ENCODE data around the gene ALCAM.
"Not testable (repeated sequence)": the region's sequence is repeated elsewhere in the genome, so short reads cannot be mapped to it uniquely, and the experiment has no call there.

The ALCAM gene

GRCh38 chr3:105537371-105538080, 170.8 kb downstream of the ALCAM start:
- DNase-seq: no peak

- no peak for DNase-seq
Measured at GRCh38 chr3:105538483-105538882, 171.8 kb downstream of the ALCAM start.

DNA sequence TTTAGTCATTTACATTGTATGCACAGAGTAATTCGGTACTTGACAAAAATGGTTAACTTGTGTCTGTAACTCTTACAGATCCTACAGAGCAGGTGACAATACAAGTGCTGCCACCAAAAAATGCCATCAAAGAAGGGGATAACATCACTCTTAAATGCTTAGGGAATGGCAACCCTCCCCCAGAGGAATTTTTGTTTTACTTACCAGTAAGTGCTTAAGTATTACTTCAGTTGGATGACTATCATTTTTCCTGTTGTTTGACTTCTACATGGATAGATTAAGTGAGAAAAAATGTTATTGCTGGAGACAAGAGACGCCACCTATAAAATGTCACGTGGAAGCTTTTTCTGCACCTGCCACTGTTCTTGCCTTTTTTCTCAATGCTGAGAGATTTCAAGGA, 173.2 kb downstream of the ALCAM start:
- DNase-seq: no peak

- no peak for DNase-seq
Measured at GRCh38 chr3:105542282-105543019, 175.7 kb downstream of the ALCAM start.

DNA sequence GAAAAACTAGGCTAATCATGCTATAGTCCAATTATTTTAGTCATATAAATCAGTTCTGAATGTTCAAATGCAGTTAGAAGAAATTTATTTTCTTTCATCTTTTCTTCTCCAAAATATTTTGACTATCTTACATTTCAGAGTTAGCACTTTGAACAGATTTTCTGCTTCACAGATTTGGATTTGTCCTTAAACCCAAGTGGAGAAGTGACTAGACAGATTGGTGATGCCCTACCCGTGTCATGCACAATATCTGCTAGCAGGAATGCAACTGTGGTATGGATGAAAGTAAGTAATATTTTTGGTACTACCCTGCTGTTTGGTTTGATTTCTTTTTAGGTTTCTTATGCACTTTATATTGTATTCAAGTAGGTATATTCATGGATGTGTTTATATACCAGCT, 178.3 kb downstream of the ALCAM start:
- no peak for DNase-seq

DNA sequence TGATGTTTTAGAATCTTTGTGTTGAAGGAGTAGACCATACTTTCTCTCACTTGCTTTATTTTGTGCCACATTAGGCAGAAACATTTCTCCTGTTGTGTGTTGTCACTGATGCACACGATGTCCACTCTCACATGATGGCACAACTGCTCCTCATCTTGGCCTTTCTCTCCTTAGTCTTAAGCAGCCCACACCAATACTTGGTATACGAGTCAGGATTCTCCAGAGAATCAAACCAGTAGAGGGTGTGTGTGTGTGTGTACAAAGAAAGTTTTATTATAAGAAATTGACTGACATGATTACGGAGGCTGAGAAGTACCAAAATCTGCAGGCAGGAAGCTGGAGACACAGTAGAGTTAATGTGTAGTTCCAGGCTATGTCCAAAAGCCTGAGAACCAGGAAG, 187.1 kb downstream of the ALCAM start:
- no peak for DNase-seq

- no peak for DNase-seq
Measured at GRCh38 chr3:105555206-105555605, 188.5 kb downstream of the ALCAM start.

- DNase-seq: no peak
Measured at GRCh38 chr3:105559856-105560255, 193.1 kb downstream of the ALCAM start.

- DNase-seq: no peak
Measured at GRCh38 chr3:105561876-105562275, 195.2 kb downstream of the ALCAM start.

GRCh38 chr3:105564546-105565288, 198.0 kb downstream of the ALCAM start:
- DNase-seq: no peak

DNA sequence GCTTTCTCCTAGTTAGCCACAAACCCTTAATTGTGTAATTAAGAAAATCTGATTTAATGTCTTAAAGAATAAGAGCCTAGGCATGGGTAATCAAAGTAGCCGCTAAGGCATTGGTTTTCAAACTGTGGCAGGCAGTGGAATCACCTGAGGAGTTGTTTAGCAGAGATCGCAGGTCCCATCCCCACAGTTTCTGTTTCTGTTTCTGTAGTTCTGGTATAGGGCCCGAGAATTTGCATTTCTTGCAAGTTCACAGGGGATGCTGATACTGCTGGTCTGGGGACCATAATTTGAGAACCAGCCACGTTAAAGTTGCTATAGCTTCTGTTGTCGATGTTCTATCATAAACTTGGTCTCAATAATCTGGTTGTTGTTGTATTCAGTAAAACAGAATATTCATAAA, 204.3 kb downstream of the ALCAM start:
- no peak for DNase-seq

DNA sequence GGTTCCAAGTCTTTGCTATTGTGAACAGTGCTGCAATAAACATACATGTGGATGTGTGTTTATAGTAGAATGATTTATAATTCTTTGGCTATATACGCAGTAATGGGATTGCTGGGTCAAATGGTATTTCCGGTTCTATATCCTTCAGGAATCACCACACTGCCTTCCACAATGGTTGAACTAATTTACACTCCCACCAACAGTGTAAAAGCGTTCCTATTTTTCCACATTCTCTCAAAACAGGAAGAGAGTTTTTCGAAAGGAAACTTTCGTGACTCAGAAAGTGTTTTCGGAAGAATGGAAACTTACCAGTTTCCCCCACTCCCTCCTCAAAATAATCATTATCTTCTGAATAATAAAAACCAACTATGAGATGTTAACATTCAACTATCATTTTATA, 205.8 kb downstream of the ALCAM start:
- no peak for DNase-seq

DNA sequence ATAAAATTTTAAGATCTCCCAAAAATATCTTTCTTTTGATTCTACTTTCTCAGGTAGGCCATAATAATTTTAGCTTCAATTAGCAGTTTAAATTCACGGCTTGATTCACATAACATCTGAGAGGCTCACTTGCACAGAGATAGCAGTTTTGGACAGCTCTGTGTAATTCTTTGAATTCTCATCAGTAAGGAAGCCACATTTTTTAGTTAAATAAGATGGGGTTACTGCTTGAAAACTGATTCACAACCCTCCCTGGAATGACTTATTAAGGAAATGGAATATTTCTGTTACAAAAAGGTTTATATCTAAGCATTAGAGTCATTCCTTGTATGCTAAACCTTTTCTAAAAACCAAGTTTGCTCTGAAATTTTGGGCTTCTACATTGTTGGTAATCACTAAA, 212.7 kb downstream of the ALCAM start:
- DNase-seq: no peak

GRCh38 chr3:105580296-105580965, 213.7 kb downstream of the ALCAM start:
- DNase-seq: no peak

GRCh38 chr3:105582015-105582414, 215.3 kb downstream of the ALCAM start:
- DNase-seq: no peak

GRCh38 chr3:105584003-105584790, 217.5 kb downstream of the ALCAM start:
- DNase-seq: no peak

GRCh38 chr3:105593315-105593714, 226.6 kb downstream of the ALCAM start:
- no peak for DNase-seq

DNA sequence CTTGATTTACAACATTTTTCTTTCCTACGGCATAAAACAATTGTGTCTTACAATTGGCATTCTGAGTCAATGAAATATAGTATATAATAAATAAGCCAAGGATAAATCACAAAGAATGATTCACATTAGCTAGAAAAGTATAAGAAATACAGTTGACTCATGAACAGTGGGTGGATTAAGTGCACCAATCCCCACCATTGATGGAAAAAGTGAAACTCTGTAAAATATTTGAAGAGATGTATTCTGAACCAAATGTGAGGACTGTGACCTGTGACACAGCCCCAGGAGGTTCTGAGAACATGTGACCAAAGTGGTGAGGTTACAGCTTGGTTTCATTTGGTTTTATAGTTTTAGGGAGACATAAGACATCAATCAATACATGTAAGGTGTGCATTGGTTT, 227.5 kb downstream of the ALCAM start:
- no peak for DNase-seq

GRCh38 chr3:105598042-105598796, 231.5 kb downstream of the ALCAM start:
- DNase-seq: no peak

GRCh38 chr3:105599350-105599749, 232.6 kb downstream of the ALCAM start:
- no peak for DNase-seq

DNA sequence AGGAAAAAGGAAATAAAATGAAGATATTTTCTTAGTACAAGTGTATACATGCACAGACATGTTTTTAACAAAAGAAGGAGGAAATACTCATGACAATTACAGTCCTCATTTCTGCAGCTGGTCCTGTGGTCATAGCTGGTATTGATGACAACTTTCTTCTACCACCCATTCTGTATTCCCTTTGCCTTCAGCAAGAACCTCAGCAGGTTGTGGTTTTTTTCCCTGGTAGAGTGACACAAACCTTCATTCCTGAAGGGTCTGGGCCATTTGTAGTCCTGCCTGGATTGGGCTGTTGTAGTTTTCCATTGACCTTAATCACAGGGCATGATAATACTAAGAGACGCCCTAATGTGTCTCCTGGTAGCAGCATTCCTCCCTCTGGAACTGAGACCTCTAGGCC, 235.0 kb downstream of the ALCAM start:
- not testable (repeated sequence) for DNase-seq

GRCh38 chr3:105602286-105602685, 235.6 kb downstream of the ALCAM start:
- DNase-seq: not testable (repeated sequence)

Data from NCI-H524 treated with DMSO at 0.1 percent for 48 hours (cell line).